ENCODE results near the gene SCAMP1. TPM values are rescaled to one million over a fixed set of nuclear protein-coding genes. Genes with fewer than 3 reads are reported as not detected.

SCAMP1 gene
- total and polyA plus RNA-seq, 9 donors: 13.6 to 38.8 (median 35.5) TPM

DNA sequence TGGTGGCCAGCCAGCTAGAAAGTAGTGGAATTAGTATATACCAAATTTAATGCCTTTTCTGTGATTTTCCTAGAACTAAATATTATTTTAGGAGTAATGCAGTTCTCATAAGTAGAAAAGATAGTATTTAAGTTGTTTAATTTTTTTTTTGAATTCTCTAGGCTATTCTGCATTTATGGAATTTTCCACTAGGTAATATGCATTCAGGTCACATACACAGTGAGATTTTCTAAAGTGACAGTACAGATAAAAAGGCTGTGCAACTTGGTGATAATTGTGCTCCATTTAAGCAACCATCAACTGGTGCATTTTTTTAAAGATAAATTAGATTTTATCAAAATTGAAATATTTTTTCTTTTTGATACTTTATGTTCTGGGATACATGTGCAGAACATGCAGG, 111.5 kb downstream of the SCAMP1 start:
- no peak for TF ChIP-seq EP300 (IDR thresholded peaks at IDR 0.05)
- TF ChIP-seq, protein P1, sequence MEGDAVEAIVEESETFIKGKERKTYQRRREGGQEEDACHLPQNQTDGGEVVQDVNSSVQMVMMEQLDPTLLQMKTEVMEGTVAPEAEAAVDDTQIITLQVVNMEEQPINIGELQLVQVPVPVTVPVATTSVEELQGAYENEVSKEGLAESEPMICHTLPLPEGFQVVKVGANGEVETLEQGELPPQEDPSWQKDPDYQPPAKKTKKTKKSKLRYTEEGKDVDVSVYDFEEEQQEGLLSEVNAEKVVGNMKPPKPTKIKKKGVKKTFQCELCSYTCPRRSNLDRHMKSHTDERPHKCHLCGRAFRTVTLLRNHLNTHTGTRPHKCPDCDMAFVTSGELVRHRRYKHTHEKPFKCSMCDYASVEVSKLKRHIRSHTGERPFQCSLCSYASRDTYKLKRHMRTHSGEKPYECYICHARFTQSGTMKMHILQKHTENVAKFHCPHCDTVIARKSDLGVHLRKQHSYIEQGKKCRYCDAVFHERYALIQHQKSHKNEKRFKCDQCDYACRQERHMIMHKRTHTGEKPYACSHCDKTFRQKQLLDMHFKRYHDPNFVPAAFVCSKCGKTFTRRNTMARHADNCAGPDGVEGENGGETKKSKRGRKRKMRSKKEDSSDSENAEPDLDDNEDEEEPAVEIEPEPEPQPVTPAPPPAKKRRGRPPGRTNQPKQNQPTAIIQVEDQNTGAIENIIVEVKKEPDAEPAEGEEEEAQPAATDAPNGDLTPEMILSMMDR (IDR thresholded peaks at IDR 0.05): no peak
- no peak for TF ChIP-seq POLR2A (IDR thresholded peaks at IDR 0.05)
- H3K27me3 ChIP-seq: no peaks in the 10 kb centered on the region
- DNase-seq: no peak
- H3K9me3 ChIP-seq: no peaks in the 10 kb centered on the region
- no peaks in the 10 kb centered on the region for H3K36me3 ChIP-seq
- no peaks in the 10 kb centered on the region for H3K4me1 ChIP-seq (ENCODE audit: insufficient read depth)
- no peak overlapping the region for H3K27ac ChIP-seq
- no peak overlapping the region for H3K4me3 ChIP-seq
- intact Hi-C loops (cut with DNase I): no loop called here

DNA sequence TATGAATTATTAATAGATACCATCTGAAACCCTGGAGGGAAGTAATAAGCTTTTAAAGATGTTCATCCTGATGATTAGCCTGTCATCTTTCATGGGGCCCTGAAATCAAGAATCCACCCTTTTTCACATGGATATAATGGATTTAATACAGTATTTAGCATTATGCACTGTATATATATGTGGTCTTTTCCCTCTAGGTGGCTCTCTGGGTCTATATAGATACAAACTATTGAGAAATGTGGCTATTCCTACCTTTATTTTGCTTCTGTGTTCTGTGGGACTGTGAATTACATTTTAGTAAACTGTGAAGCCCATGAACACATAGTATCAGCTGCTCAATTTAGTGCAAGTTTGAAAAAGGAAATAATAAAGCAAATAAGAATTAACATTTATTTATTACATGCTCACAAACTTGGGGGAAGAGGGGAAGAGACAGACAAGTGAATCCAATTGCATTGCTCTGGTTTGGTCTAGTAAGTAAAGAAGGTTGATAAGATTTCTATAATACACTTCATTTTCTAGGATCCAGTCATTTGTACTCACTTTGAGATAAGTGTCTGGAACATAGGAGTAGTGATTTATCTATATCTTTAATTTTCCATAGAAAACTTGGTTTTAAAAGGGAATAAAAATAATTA, 112.2 kb downstream of the SCAMP1 start:
- no peaks in the 10 kb centered on the region for H3K36me3 ChIP-seq
- DNase-seq: no peak
- H3K9me3 ChIP-seq: no peaks in the 10 kb centered on the region
- no peak overlapping the region for H3K27ac ChIP-seq
- TF ChIP-seq, protein P1 (IDR thresholded peaks at IDR 0.05): no peak
- TF ChIP-seq POLR2A (IDR thresholded peaks at IDR 0.05) (no peak), EP300 (IDR thresholded peaks at IDR 0.05) (no peak)
- no peaks in the 10 kb centered on the region for H3K27me3 ChIP-seq
- no peaks in the 10 kb centered on the region for H3K4me1 ChIP-seq (ENCODE audit: insufficient read depth)
- intact Hi-C loops (cut with DNase I): no loop called here
- no peak overlapping the region for H3K4me3 ChIP-seq

DNA sequence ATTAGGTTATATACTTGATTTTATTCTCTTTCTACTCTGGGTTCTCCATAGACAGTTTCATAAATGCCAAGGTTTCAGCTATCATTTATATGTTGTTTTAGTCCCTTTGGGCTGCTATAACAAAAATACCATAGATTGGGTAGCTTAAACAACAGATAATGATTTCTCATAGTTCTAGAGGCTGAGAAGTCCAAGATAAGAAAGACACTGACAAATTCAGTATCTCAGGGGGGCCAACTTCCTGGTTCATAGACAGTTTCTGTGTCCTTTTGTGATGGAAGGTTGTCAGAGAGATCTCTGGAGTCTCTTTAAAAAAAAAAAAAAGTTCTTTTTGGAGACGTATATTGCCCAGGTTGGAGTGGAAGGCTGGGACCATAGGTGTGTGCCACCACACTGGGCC, 113.3 kb downstream of the SCAMP1 start:
- intact Hi-C loops (cut with DNase I): no loop called here
- no peaks in the 10 kb centered on the region for H3K9me3 ChIP-seq
- H3K27ac ChIP-seq: no peak overlapping the region
- no peaks in the 10 kb centered on the region for H3K27me3 ChIP-seq
- no peaks in the 10 kb centered on the region for H3K4me1 ChIP-seq (ENCODE audit: insufficient read depth)
- no peak overlapping the region for H3K4me3 ChIP-seq
- H3K36me3 ChIP-seq: no peaks in the 10 kb centered on the region
- DNase-seq: no peak
- 94 to 100% (median 97%) methylated on average over 1 of the region's 1 CpG for WGBS, 3 donors
- TF ChIP-seq, protein P1 (IDR thresholded peaks at IDR 0.05): no peak
- TF ChIP-seq EP300 (IDR thresholded peaks at IDR 0.05) (no peak), POLR2A (IDR thresholded peaks at IDR 0.05) (no peak)

DNA sequence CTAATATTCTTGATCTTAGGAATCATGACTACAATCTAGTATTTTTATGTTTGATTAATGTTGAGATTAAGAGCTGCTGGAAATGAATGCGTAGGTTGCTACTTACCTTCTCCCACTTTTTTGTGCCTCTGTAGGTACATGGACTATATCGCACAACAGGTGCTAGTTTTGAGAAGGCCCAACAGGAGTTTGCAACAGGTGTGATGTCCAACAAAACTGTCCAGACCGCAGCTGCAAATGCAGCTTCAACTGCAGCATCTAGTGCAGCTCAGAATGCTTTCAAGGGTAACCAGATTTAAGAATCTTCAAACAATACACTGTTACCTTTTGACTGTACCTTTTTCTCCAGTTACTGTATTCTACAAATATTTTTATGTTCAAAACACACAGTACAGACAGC, 115.0 kb downstream of the SCAMP1 start:
- 92 to 97% (median 94%) methylated on average over 3 of the region's 3 CpGs for WGBS, 3 donors
- H3K27me3 ChIP-seq: no peaks in the 10 kb centered on the region
- no peak overlapping the region for H3K4me3 ChIP-seq
- intact Hi-C loops (cut with DNase I): no loop called here
- no peaks in the 10 kb centered on the region for H3K9me3 ChIP-seq
- no peaks in the 10 kb centered on the region for H3K36me3 ChIP-seq
- TF ChIP-seq POLR2A (IDR thresholded peaks at IDR 0.05): no peak
- TF ChIP-seq EP300 (IDR thresholded peaks at IDR 0.05): no peak
- TF ChIP-seq, protein P1 (IDR thresholded peaks at IDR 0.05): no peak
- DNase-seq: no peak
- H3K4me1 ChIP-seq (ENCODE audit: insufficient read depth): no peaks in the 10 kb centered on the region
- no peak overlapping the region for H3K27ac ChIP-seq
